Testis (tissue), 3 donors: Measurements from ENCODE around the gene ARRDC2. TPM values are rescaled to one million over a fixed set of nuclear protein-coding genes. Genes with fewer than 3 reads are reported as not detected.
"Not testable (repeated sequence)": the region's sequence is repeated elsewhere in the genome, so short reads cannot be mapped to it uniquely, and the experiment has no call there.

Source experiments
- DNase-seq: peaks from one replicate; pipeline ENCODE4 v3.0.0-alpha.2; 2019
- H3K27ac ChIP-seq, 2 donors: fragments of 200-600 bp; sonication (generic); one replicate each; pipeline ENCODE4 v1.5.1; 2019
- H3K27me3 ChIP-seq: fragments of 200-600 bp; sonication (generic); one replicate; pipeline ENCODE4 v1.5.1; 2019
- H3K36me3 ChIP-seq: fragments of 200-600 bp; sonication (generic); one replicate; pipeline ENCODE4 v1.5.1; 2017; ENCODE audit warnings: low read depth; ENCODE audit errors: missing control alignments
- H3K4me1 ChIP-seq: fragments of 200-600 bp; sonication (generic); one replicate; pipeline ENCODE4 v1.5.1; 2019
- H3K4me3 ChIP-seq, 2 donors: fragments of 200-600 bp; sonication (generic); one replicate each; pipeline ENCODE4 v1.5.1; 2017 to 2019
- H3K9me3 ChIP-seq: fragments of 200-600 bp; sonication (generic); one replicate; pipeline ENCODE4 v1.5.1; 2017
- POLR2A ChIP-seq: fragments of 450-650 bp; IDR thresholded peaks from one replicate; pipeline ENCODE4 v1.6.1; 2017; ENCODE audit warnings: antibody characterized with exemption, mild to moderate bottlenecking, moderate library complexity
- WGBS, 2 donors: methylation state at CpG; one replicate each; pipeline ENCODE4 v1.1.5; 2018; 5-methylcytosine and 5-hydroxymethylcytosine counted together
- intact Hi-C: fragments of 100-400 bp; cut with DNase I; formaldehyde crosslinking; loops from one replicate; pipeline ENCODE4 v1.15.1; 2023; ENCODE audit warnings: low total_unique reads
- polyA plus RNA-seq: library from polyadenylated mRNA; stranded (reverse); fragments of 350-450 nt; fragmentation: Illumina TruSeq; extraction: RNeasy Lipid Tissue Mini Kit (QIAGEN cat#74804); gene quantifications from one replicate; pipeline ENCODE4 v1.2.3, GENCODE V29; 2014; ENCODE audit warnings: low read depth, low replicate concordance; ENCODE audit not compliant: insufficient read depth
- total RNA-seq, 2 donors: library from RNA; depleted of rRNA; stranded (reverse); fragments of >200 nt; gene quantifications; one replicate each; pipeline ENCODE4 v1.2.3, GENCODE V29; 2016
- TF ChIP-seq, protein P1 (sequence below), 3 experiments: fragments of 450-650 bp in 2 of 3; fragments of 200-600 bp in 1 of 3; sonication (generic) in 1 of 3; IDR thresholded peaks; one replicate each; pipeline ENCODE4 v1.5.1; 2016 to 2019; ENCODE audit warnings: antibody characterized with exemption in 3 of 3, mild to moderate bottlenecking in 2 of 3, moderate library complexity in 1 of 3

ARRDC2 gene
- total and polyA plus RNA-seq, 3 donors from 2014 or later: 10.3 to 15.3 (median 13.0) TPM

DNA sequence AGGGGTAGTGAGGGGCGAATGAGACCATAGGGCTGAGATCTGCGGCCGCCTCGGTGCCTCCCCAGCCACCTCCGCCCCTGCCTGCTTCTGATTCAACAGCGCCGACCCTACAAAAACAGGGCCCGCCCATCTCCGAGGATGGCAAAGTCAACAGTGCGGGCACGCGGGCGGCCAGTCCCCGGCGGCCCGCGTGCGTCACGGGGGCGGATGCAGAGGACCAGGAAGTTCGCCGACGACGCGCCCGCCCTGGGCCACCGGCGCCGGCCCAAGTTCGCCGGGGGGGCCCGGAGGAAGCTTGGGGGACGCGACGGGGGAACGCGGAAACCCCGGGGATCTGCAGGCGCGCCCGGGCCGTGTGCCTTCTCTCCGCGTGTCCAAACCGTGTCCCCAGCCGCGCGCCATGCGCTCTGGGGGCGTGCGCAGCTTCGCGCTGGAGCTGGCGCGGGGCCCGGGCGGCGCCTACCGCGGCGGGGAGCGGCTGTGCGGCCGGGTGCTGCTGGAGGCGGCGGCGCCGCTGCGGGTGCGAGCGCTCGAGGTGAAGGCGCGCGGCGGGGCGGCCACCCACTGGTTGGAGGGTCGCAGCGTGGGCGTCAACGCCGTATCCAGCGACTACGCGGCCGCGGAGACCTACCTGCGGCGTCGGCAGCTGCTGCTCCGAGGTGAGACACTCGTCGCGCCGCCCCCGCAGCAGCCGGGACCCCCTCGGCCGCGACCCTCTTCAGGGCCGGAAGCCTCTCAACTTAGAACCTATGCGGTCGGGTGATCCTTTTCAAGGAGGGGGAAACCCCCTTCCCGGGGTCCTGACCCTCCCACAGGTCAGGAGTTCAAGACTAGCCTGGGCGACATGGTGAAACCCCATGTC, 6.8 kb upstream of the ARRDC2 start:
- intact Hi-C loops: no loop called here
- Histone ChIP-seq H3K27me3 (no peaks in the 10 kb centered on the region), H3K4me1 (peaks cover 4% of the 10 kb centered on the region), H3K36me3 (no peaks in the 10 kb centered on the region), H3K27ac (peak overlapping the region; percentile 61 to 87), H3K4me3 (peak overlapping the region; percentile 63 to 65), H3K9me3 (no peaks in the 10 kb centered on the region)
- no peak for TF ChIP-seq POLR2A
- TF ChIP-seq, protein P1, sequence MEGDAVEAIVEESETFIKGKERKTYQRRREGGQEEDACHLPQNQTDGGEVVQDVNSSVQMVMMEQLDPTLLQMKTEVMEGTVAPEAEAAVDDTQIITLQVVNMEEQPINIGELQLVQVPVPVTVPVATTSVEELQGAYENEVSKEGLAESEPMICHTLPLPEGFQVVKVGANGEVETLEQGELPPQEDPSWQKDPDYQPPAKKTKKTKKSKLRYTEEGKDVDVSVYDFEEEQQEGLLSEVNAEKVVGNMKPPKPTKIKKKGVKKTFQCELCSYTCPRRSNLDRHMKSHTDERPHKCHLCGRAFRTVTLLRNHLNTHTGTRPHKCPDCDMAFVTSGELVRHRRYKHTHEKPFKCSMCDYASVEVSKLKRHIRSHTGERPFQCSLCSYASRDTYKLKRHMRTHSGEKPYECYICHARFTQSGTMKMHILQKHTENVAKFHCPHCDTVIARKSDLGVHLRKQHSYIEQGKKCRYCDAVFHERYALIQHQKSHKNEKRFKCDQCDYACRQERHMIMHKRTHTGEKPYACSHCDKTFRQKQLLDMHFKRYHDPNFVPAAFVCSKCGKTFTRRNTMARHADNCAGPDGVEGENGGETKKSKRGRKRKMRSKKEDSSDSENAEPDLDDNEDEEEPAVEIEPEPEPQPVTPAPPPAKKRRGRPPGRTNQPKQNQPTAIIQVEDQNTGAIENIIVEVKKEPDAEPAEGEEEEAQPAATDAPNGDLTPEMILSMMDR (IDR thresholded peaks at IDR 0.05): no peak
- peak; percentile 86 for DNase-seq
- 0 to 1% methylated on average over 7 to 72 of the region's 105 CpGs for WGBS, 2 donors

DNA sequence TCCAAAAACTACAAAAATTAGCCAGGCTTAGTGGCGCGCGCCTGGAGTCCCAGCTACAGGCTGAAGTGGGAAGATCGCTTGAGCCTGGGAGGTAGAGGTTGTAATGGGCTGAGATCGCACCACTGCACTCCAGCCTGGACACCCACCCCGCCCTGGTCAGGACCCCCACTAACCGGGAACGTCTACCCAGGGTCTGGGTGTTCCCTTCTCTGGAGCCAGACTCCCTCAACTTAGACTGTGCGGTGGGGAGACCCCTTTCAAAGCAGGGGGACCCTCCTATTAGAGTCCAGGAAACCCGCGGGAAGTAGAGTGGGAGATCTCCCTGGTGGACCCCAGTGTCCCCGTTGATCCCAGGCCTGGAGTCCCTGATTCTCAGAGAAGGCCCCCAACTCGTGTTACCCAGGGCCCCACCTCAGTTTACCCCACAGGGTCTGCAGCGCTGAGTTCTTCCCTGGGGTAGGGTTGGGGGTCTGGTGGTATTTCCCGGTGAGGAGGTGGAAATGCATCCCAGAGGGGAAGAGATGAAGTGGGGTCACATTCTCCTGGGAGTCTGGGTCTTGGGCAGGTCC, 6.1 kb upstream of the ARRDC2 start:
- H3K4me1 ChIP-seq: peaks cover 4% of the 10 kb centered on the region
- no peaks in the 10 kb centered on the region for H3K36me3 ChIP-seq
- TF ChIP-seq POLR2A: no peak
- TF ChIP-seq, protein P1 (IDR thresholded peaks at IDR 0.05): no peak
- H3K4me3 ChIP-seq: peak overlapping the region; percentile 63 to 65
- intact Hi-C loops: no loop called here
- DNase-seq: no peak
- H3K27ac ChIP-seq: peak overlapping the region; percentile 20 to 87
- H3K27me3 ChIP-seq: no peaks in the 10 kb centered on the region
- no peaks in the 10 kb centered on the region for H3K9me3 ChIP-seq
- WGBS, 2 donors: 32 to 43% methylated on average over 14 to 15 of the region's 15 CpGs

GRCh38 chr19:18002347-18002850, 5.6 kb upstream of the ARRDC2 start:
- Histone ChIP-seq H3K27ac (no peak overlapping the region), H3K4me1 (peaks cover 4% of the 10 kb centered on the region), H3K36me3 (no peaks in the 10 kb centered on the region), H3K9me3 (no peaks in the 10 kb centered on the region), H3K4me3 (peak overlapping the region in 1 of 2 donors; percentile 63), H3K27me3 (no peaks in the 10 kb centered on the region)
- WGBS, 2 donors: 48 to 72% methylated on average over 6 to 27 of the region's 27 CpGs
- DNase-seq: no peak
- TF ChIP-seq, protein P1 (IDR thresholded peaks at IDR 0.05): no peak
- TF ChIP-seq POLR2A: no peak
- intact Hi-C loops: no loop called here

GRCh38 chr19:18005750-18006149, 2.2 kb upstream of the ARRDC2 start:
- 86% methylated on average over 22 of the region's 35 CpGs; no CpG with 5 or more reads in 1 of the 2 donors for WGBS, 2 donors
- not testable (repeated sequence) for H3K4me1 ChIP-seq, DNase-seq, H3K9me3 ChIP-seq, H3K27me3 ChIP-seq, H3K36me3 ChIP-seq, H3K27ac ChIP-seq, H3K4me3 ChIP-seq
- intact Hi-C loops: loop anchor here (2.0 kb wide), 1 partner anchor 53 kb away; no protein-coding TSS in a partner anchor
